K562 (cell line): Measurements from ENCODE around the gene TRIM33. TPM values are rescaled to one million over a fixed set of nuclear protein-coding genes. Genes with fewer than 3 reads are reported as not detected.
A peak's percentile ranks its signal among the peaks of the same experiment; 100 is the strongest.

ENCODE experiments used
- FOSL1 ChIP-seq: fragments of 200-800 bp; sonication (Bioruptor generic); conservative IDR thresholded peaks from 2 replicates; pipeline ENCODE4 v1.6.1; 2016; ENCODE audit warnings: missing genetic modification characterization, missing compliant biosample characterization
- FOXJ3 ChIP-seq: sonication (generic); formaldehyde crosslinking; IDR thresholded peaks from 2 replicates; pipeline ENCODE4 v1.4.0; 2020; ENCODE audit warnings: mild to moderate bottlenecking, missing genetic modification reagents
- HMG20A ChIP-seq: fragments of 450-650 bp; formaldehyde crosslinking; conservative IDR thresholded peaks from 2 replicates; pipeline ENCODE4 v1.4.0; 2020; ENCODE audit warnings: mild to moderate bottlenecking, mixed read lengths
- HNRNPK ChIP-seq: fragments of 200-400 bp; formaldehyde crosslinking; IDR thresholded peaks from one replicate; pipeline ENCODE4 v1.6.1; 2018; ENCODE audit warnings: mild to moderate bottlenecking, low read depth, low read length; ENCODE audit not compliant: poor library complexity, severe bottlenecking
- KLF1 ChIP-seq: fragments of 450-650 bp; IDR thresholded peaks from 2 replicates; pipeline ENCODE4 v1.6.1; 2016; ENCODE audit warnings: missing genetic modification characterization, missing compliant biosample characterization
- PTTG1 ChIP-seq: fragments of 450-650 bp; IDR thresholded peaks from 2 replicates; pipeline ENCODE4 v1.6.1; 2016; ENCODE audit warnings: low read depth, mild to moderate bottlenecking, missing genetic modification characterization, missing compliant biosample characterization
- PYGO2 ChIP-seq: fragments of 450-650 bp; IDR thresholded peaks from 2 replicates; pipeline ENCODE4 v1.6.1; 2016; ENCODE audit warnings: mild to moderate bottlenecking, missing genetic modification characterization, moderate library complexity, missing compliant biosample characterization
- TCF7L2 ChIP-seq: fragments of 150-350 bp; IDR thresholded peaks from 2 replicates; pipeline ENCODE4 v1.6.1; 2016; ENCODE audit warnings: low read depth, mild to moderate bottlenecking, low read length, moderate library complexity
- TRIM28 ChIP-seq: fragments of 450-650 bp; IDR thresholded peaks from 2 replicates; pipeline ENCODE4 v1.6.1; 2017
- USF1 ChIP-seq: sonication (generic); formaldehyde crosslinking; IDR thresholded peaks from 2 replicates; pipeline ENCODE4 v1.9.0; 2022; ENCODE audit warnings: mild to moderate bottlenecking, missing genetic modification reagents
- ZBTB12 ChIP-seq: fragments of 250-450 bp; sonication (Bioruptor Pico); IDR thresholded peaks from 2 replicates; pipeline ENCODE4 v1.4.0; 2020
- ZKSCAN1 ChIP-seq: fragments of 150-350 bp; IDR thresholded peaks from 2 replicates; pipeline ENCODE4 v1.6.1; 2016; ENCODE audit warnings: low read depth, low read length
- ZNF165 ChIP-seq: fragments of 250-450 bp; sonication (Bioruptor Pico); IDR thresholded peaks from 2 replicates; pipeline ENCODE4 v1.4.0; 2020; ENCODE audit warnings: borderline replicate concordance
- ZNF184 ChIP-seq: sonication (generic); formaldehyde crosslinking; IDR thresholded peaks from 2 replicates; pipeline ENCODE4 v1.5.0; 2020; ENCODE audit warnings: missing genetic modification reagents
- ZNF224 ChIP-seq: sonication (generic); formaldehyde crosslinking; IDR thresholded peaks from 2 replicates; pipeline ENCODE4 v1.8.0; 2022; ENCODE audit warnings: mild to moderate bottlenecking, missing genetic modification reagents
- ZNF318 ChIP-seq, 2 experiments: fragments of 450-650 bp; IDR thresholded peaks; 2 replicates each; pipeline ENCODE4 v1.6.1; 2016; ENCODE audit warnings: mild to moderate bottlenecking in 2 of 2, borderline replicate concordance in 1 of 2, low read depth in 1 of 2, moderate library complexity in 1 of 2
- ZNF41 ChIP-seq: fragments of 250-450 bp; sonication (Bioruptor Pico); conservative IDR thresholded peaks from 2 replicates; pipeline ENCODE4 v1.4.0; 2020; ENCODE audit warnings: mild to moderate bottlenecking
- ZNF717 ChIP-seq: fragments of 250-450 bp; sonication (Bioruptor Pico); IDR thresholded peaks from 2 replicates; pipeline ENCODE4 v1.5.0; 2021
- ZNF766 ChIP-seq: fragments of 200-800 bp; sonication (Bioruptor generic); conservative IDR thresholded peaks from 2 replicates; pipeline ENCODE4 v1.6.1; 2016; ENCODE audit warnings: missing genetic modification characterization, missing compliant biosample characterization
- polyA plus RNA-seq, 8 experiments: library from polyadenylated mRNA; depleted of rRNA in 4 of 8; stranded (reverse) in 5 of 8; unstranded in 3 of 8; fragments of >200 nt; fragmentation: Nextera tagmentation in 2 of 8; fragmentation: Illumina TruSeq in 1 of 8; extraction: Ambion mirVana in 2 of 8; extraction: Trizol in 1 of 8; gene quantifications; 2 replicates each; pipeline versions ENCODE4 v1.2.1 to v1.2.3, GENCODE V29; 2011 to 2014; ENCODE audit warnings: inconsistent platforms in 1 of 8, missing spikeins in 1 of 8
- total RNA-seq, 7 experiments: library from RNA; depleted of rRNA in 6 of 7; stranded (reverse); fragments of >200 nt in 6 of 7; fragmentation: Illumina TruSeq in 2 of 7; extraction: Trizol in 2 of 7; gene quantifications; 2 replicates each; pipeline versions ENCODE4 v1.2.1 to v1.2.3, GENCODE V29; 2011 to 2021; ENCODE audit warnings: low replicate concordance in 1 of 7

TRIM33 gene
- total and polyA plus RNA-seq, 9 of the 15 experiments (the other 6 are each of a cell fraction or from before 2014, with no cell fraction given): 9.3 to 58.4 (median 40.2) TPM

- peak; percentile 64 for TF ChIP-seq USF1 (CRISPR knock-in tag)
- TF ChIP-seq ZBTB12: peak; percentile 81
- TF ChIP-seq ZNF165 (CRISPR knock-in tag): no peak
- TF ChIP-seq ZNF41 (CRISPR knock-in tag): no peak
- no peak for TF ChIP-seq FOXJ3
- TF ChIP-seq HMG20A (CRISPR knock-in tag): no peak
- no peak for TF ChIP-seq ZNF766 (CRISPR knock-in tag)
- TF ChIP-seq ZNF717 (CRISPR knock-in tag): no peak
- TF ChIP-seq ZKSCAN1: peak; percentile 77; the same call in 1 of the 2 replicates
- no peak for TF ChIP-seq PYGO2
- no peak for TF ChIP-seq HNRNPK
- TF ChIP-seq KLF1 (tag): no peak
- TF ChIP-seq ZNF184 (CRISPR knock-in tag): no peak
- TF ChIP-seq PTTG1 (tag): no peak
- TF ChIP-seq ZNF224 (CRISPR knock-in tag): no peak
- TF ChIP-seq FOSL1: no peak
- no peak for TF ChIP-seq ZNF318 (IDR thresholded peaks at IDR 0.05; ENCODE audit: borderline replicate concordance in 1 of 2, low read depth in 1 of 2)
- no peak for TF ChIP-seq TCF7L2
- TF ChIP-seq TRIM28: no peak; the same call in 1 of the 2 replicates
These were observed 164.4 kb downstream of the TRIM33 start (continued) for GRCh38 chr1:114346480-114347029.
